Measurements from ENCODE around the gene LYAR. TPM values are rescaled to one million over a fixed set of nuclear protein-coding genes. Genes with fewer than 3 reads are reported as not detected.

Gene LYAR
- total RNA-seq, 1 donor from 2014 or later = 13.5 TPM

- Histone ChIP-seq H4K20me1 (ENCODE audit: insufficient read depth, low read length) (peaks cover 43% of the 10 kb centered on the region), H3K9me3 (ENCODE audit: insufficient read depth, low read depth, low read length) (no peaks in the 10 kb centered on the region), H3K79me2 (ENCODE audit: insufficient read depth, low read length) (peaks cover 39% of the 10 kb centered on the region), H3K4me1 (ENCODE audit: insufficient read depth, low read length) (no peaks in the 10 kb centered on the region), H2AFZ (ENCODE audit: low read depth, low read length) (no peak overlapping the region), H3K4me3 (ENCODE audit: insufficient read depth, low read depth, low read length) (no peak overlapping the region), H3K27me3 (ENCODE audit: insufficient read depth, low read length) (no peaks in the 10 kb centered on the region), H3K9ac (ENCODE audit: low read length) (no peak overlapping the region), H3K27ac (ENCODE audit: low read depth, low read length) (no peak overlapping the region), H3K36me3 (ENCODE audit: insufficient read depth, low read length) (peaks cover 7% of the 10 kb centered on the region), H3K4me2 (ENCODE audit: low read length) (no peak overlapping the region)
- DNase-seq (ENCODE audit: low read depth) = no peak
- no peaks in the 10 kb centered on the region for H3K27me3 Mint-ChIP-seq (ENCODE audit: low read depth, unreplicated experiment)
- H3K9me3 Mint-ChIP-seq (ENCODE audit: unreplicated experiment) = peaks cover 4% of the 10 kb centered on the region
- no peak for TF ChIP-seq EZH2 (IDR thresholded peaks at IDR 0.05; ENCODE audit: insufficient read depth, low read length)
- TF ChIP-seq CTCF (IDR thresholded peaks at IDR 0.05; ENCODE audit: insufficient read depth, low read depth, low read length) = no peak
- H3K36me3 Mint-ChIP-seq (ENCODE audit: low read depth, unreplicated experiment) = peaks cover 5% of the 10 kb centered on the region
- no peak for FAIRE-seq
- no peak overlapping the region for H3K4me3 Mint-ChIP-seq (ENCODE audit: unreplicated experiment)
- H3K27ac Mint-ChIP-seq (ENCODE audit: unreplicated experiment) = no peak overlapping the region
- H3K4me1 Mint-ChIP-seq (ENCODE audit: low read depth, unreplicated experiment) = peaks cover 6% of the 10 kb centered on the region
Measured at GRCh38 chr4:4299006-4299405, 9.1 kb upstream of the LYAR start.

GRCh38 chr4:4296283-4296846 is 6.4 kb upstream of the LYAR start:
- TF ChIP-seq EZH2 (IDR thresholded peaks at IDR 0.05; ENCODE audit: insufficient read depth, low read length) = no peak
- no peak for TF ChIP-seq CTCF (IDR thresholded peaks at IDR 0.05; ENCODE audit: insufficient read depth, low read depth, low read length)
- Histone ChIP-seq H4K20me1 (ENCODE audit: insufficient read depth, low read length) (peaks cover 62% of the 10 kb centered on the region), H3K4me2 (ENCODE audit: low read length) (no peak overlapping the region), H3K9me3 (ENCODE audit: insufficient read depth, low read depth, low read length) (no peaks in the 10 kb centered on the region), H3K36me3 (ENCODE audit: insufficient read depth, low read length) (no peaks in the 10 kb centered on the region), H2AFZ (ENCODE audit: low read depth, low read length) (no peak overlapping the region), H3K79me2 (ENCODE audit: insufficient read depth, low read length) (peaks cover 65% of the 10 kb centered on the region), H3K27ac (ENCODE audit: low read depth, low read length) (no peak overlapping the region), H3K9ac (ENCODE audit: low read length) (no peak overlapping the region), H3K4me1 (ENCODE audit: insufficient read depth, low read length) (peaks cover 2% of the 10 kb centered on the region), H3K27me3 (ENCODE audit: insufficient read depth, low read length) (no peaks in the 10 kb centered on the region), H3K4me3 (ENCODE audit: insufficient read depth, low read depth, low read length) (no peak overlapping the region)
- H3K9me3 Mint-ChIP-seq (ENCODE audit: unreplicated experiment) = peaks cover 4% of the 10 kb centered on the region
- peaks cover under 1% of the 10 kb centered on the region for H3K4me1 Mint-ChIP-seq (ENCODE audit: low read depth, unreplicated experiment)
- H3K4me3 Mint-ChIP-seq (ENCODE audit: unreplicated experiment) = no peak overlapping the region
- DNase-seq (ENCODE audit: low read depth) (no peak), FAIRE-seq (no peak)
- no peak overlapping the region for H3K27ac Mint-ChIP-seq (ENCODE audit: unreplicated experiment)
- peaks cover 5% of the 10 kb centered on the region for H3K36me3 Mint-ChIP-seq (ENCODE audit: low read depth, unreplicated experiment)
- H3K27me3 Mint-ChIP-seq (ENCODE audit: low read depth, unreplicated experiment) = no peaks in the 10 kb centered on the region

GRCh38 chr4:4293279-4293678 is 3.3 kb upstream of the LYAR start:
- no peaks in the 10 kb centered on the region for H3K36me3 ChIP-seq (ENCODE audit: insufficient read depth, low read length)
- DNase-seq (ENCODE audit: low read depth) (no peak), FAIRE-seq (no peak)
- H3K27ac Mint-ChIP-seq (ENCODE audit: unreplicated experiment) = no peak overlapping the region
- peaks cover 87% of the 10 kb centered on the region for H3K79me2 ChIP-seq (ENCODE audit: insufficient read depth, low read length)
- peaks cover 16% of the 10 kb centered on the region for H3K4me1 Mint-ChIP-seq (ENCODE audit: low read depth, unreplicated experiment)
- peaks cover 15% of the 10 kb centered on the region for H3K4me1 ChIP-seq (ENCODE audit: insufficient read depth, low read length)
- H3K36me3 Mint-ChIP-seq (ENCODE audit: low read depth, unreplicated experiment) = peaks cover 5% of the 10 kb centered on the region
- H3K9me3 ChIP-seq (ENCODE audit: insufficient read depth, low read depth, low read length) = no peaks in the 10 kb centered on the region
- H3K9me3 Mint-ChIP-seq (ENCODE audit: unreplicated experiment) = peaks cover 4% of the 10 kb centered on the region
- TF ChIP-seq EZH2 (IDR thresholded peaks at IDR 0.05; ENCODE audit: insufficient read depth, low read length) = no peak
- H3K4me3 Mint-ChIP-seq (ENCODE audit: unreplicated experiment) = no peak overlapping the region
- no peak overlapping the region for H2AFZ ChIP-seq (ENCODE audit: low read depth, low read length)
- no peak overlapping the region for H3K4me3 ChIP-seq (ENCODE audit: insufficient read depth, low read depth, low read length)
- H3K4me2 ChIP-seq (ENCODE audit: low read length) = no peak overlapping the region
- peaks cover 74% of the 10 kb centered on the region for H4K20me1 ChIP-seq (ENCODE audit: insufficient read depth, low read length)
- H3K27me3 Mint-ChIP-seq (ENCODE audit: low read depth, unreplicated experiment) = no peaks in the 10 kb centered on the region
- H3K9ac ChIP-seq (ENCODE audit: low read length) = no peak overlapping the region
- no peak overlapping the region for H3K27ac ChIP-seq (ENCODE audit: low read depth, low read length)
- H3K27me3 ChIP-seq (ENCODE audit: insufficient read depth, low read length) = no peaks in the 10 kb centered on the region

All from astrocyte (in vitro differentiated cells and primary cell).